GM18505 (cell line): ENCODE measurements around the gene NAA15.
"Not testable (repeated sequence)": the region's sequence is repeated elsewhere in the genome, so short reads cannot be mapped to it uniquely, and the experiment has no call there.

ENCODE experiments used
- ATAC-seq: cut with Tn5 transposase; IDR thresholded peaks from one replicate; pipeline ENCODE4 v1.9.1; 2021; ENCODE audit not compliant: unreplicated experiment
- POLR2A ChIP-seq: IDR thresholded peaks from 4 replicates; pipeline ENCODE4 v1.6.1; 2011; ENCODE audit warnings: borderline replicate concordance; ENCODE audit not compliant: insufficient read depth, insufficient read length; ENCODE audit errors: extremely low read depth

Gene NAA15

GRCh38 chr4:139301113-139301820 lies at the start of gene NAA15:
Gene NAA15, plus strand, starts transcription at chr4:139301505. Its CDS starts 273 bp downstream, at chr4:139301778.
- peak; percentile 84 for ATAC-seq
- peak; percentile 66 for TF ChIP-seq POLR2A

GRCh38 chr4:139253046-139253445 lies 48.3 kb upstream of the NAA15 start:
- ATAC-seq = no peak
- no peak for TF ChIP-seq POLR2A

DNA sequence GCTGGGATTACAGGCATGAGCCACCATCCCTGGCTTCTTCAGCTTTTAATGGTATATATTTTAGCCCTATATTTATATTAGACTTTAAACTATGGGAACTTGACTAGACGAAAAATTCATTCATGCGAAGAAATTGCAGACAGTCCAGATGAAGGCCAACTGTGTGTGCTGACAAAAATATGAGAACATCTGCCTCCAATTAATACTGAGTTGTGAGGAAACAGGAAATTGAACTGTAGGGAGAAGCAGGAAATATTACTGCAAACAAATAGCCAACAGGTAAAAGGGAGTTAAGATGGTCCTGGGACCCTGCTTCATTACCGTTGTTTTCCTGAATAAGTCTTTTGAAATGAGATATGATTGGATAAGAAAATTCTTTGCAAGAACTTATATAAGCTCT lies 47.6 kb upstream of the NAA15 start:
- TF ChIP-seq POLR2A = no peak

DNA sequence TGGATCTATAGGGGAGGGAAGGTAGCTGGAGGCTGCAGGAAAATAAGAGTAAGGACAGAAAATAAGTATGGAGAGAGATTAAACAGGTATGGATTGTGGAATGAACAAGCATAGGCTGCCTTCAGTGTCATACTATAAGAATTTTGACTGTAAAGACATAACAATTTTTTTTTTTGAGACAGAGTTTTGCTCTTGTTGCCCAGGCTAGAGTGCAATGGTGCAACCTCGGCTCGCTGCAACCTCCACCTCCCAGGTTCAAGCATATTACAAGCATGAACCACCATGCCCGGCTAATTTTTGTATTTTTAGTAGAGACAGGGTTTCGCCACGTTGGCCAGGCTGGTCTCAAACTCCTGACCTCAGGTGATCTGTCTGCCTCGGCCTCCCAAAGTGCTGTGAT lies 45.7 kb upstream of the NAA15 start:
- ATAC-seq = not testable (repeated sequence)

More for the DNA sequence above, 47.6 kb upstream of the NAA15 start:
- ATAC-seq = no peak

DNA sequence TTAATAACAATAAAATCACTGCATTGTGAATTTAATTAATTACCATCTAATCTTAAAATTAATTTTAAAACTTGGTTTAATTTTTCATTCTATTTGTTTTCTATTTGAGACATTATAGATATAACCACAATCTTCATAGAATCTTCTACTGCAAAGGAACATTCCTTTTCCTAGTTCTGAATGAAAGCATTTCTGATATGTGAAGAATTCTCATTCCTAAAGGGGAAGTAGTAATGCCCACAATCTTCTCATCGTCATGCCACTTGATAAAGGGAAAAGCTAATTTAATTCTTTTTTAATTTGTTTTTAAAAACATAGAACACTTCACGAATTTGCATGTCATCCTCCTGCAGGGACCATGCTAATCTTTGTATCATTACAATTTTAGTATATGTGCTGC lies 45.0 kb upstream of the NAA15 start:
- no peak for ATAC-seq
- TF ChIP-seq POLR2A = no peak

DNA sequence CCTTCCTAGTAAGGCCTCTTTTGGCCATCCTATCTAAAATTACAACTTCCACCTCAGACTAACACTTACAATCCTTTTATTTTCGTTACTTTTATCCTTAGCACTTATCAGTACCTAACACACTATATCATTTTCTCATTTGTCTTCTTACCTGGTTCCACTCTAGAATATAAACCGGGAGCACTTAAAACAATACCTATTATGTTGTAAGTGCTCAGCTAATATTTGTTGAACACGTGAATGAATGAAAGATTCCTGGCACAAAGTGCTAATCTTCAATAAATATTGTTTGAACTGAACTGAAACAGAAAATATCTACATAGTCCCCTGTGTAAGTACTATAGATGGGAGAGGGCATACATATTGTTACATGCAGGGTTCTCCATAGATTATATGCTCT lies 35.7 kb upstream of the NAA15 start:
- no peak for ATAC-seq
- no peak for TF ChIP-seq POLR2A

DNA sequence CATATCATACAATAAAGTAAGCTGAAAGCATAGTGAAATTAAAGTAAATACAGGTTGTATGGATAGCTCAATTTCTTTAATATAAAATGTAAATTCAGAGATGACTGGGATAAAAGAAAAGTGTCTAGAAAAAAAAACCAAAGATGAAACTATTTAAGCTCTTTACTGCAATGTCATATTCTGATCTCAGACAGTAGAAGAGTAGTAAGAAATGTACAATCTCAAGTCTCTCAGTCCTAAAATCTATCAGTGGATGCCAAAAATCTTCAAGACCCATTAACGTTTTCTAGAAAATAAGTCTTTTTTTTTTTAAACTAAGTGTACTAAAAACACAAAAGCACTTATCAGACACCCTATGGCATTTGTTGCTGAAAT lies 35.1 kb upstream of the NAA15 start:
- no peak for ATAC-seq
- no peak for TF ChIP-seq POLR2A

DNA sequence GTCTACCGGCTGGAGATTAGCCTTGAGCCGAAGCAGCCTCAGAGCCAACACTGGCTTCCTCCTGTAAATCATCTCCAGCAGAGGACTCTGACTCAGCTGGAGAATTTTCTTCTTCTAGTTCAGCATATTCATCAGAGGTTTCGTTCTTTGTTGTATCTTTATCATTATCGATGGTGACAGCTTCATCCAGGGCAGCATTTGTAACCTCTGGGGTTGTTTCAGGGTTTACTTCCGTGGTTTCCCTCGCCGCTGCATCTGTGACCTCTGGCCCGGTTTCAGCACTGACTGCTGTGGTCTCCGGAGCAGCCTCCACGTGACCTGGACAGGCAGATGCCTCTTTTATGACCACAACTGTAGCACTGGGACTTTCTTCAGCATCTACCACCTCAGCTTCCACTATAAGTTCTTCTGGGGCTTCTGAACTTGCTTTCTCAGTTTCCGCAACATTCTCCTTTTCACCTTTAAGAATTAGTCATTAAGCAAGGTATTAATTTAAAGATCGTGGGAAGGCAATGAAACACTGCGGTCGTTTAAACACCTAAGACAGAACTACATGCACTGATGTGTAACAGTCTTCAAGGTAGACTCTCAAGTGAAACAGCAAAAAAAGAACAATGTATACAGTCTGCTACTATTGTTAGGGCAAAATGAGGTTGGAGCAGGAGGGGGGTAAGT lies 34.6 kb upstream of the NAA15 start:
- TF ChIP-seq POLR2A = no peak
- ATAC-seq = peak; percentile 96

- no peak for TF ChIP-seq POLR2A
Observed at GRCh38 chr4:139267301-139267700, 34.0 kb upstream of the NAA15 start.

GRCh38 chr4:139273835-139274234 lies 27.5 kb upstream of the NAA15 start:
- no peak for TF ChIP-seq POLR2A
- no peak for ATAC-seq

More at GRCh38 chr4:139267301-139267700, 34.0 kb upstream of the NAA15 start:
- no peak for ATAC-seq

DNA sequence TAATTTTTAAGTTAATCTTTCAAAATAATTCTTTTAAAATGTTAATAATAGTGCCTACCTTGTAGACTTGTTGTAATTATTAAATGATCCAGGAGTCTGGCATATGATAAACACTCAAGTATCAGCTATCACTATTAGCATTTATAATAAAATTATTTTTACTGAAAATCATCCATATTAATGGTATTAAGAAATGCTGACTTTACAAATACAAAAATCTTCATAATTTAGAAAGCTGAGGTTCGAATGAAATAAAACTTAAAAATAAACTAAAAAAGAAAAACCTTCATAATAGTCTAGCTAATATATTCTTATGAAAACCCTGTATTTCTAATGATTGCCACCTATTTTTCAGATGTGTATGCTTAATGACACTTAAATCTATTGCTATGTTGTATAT lies 26.5 kb upstream of the NAA15 start:
- no peak for TF ChIP-seq POLR2A
- ATAC-seq = no peak

GRCh38 chr4:139275281-139275735 lies 26.0 kb upstream of the NAA15 start:
- no peak for ATAC-seq
- TF ChIP-seq POLR2A = no peak

DNA sequence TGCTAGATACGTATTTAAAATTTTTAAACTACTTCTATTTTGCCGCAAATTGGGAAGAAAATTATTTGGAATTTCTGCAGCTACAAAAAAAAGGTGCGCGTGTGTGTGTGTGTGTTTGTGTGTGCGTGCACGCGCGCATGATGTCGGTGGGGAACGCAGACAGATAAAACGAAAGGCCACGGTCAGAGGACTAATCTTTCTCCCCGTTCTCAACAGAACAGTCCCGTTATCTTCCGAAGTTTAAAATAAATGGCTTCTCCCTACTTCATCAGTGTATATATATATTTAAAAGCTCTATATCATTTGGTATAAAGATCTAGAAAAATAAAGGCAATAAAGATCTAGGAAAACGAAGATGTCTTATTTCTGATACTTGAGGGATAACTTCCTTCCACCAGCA lies 22.8 kb upstream of the NAA15 start:
- no peak for ATAC-seq
- TF ChIP-seq POLR2A = no peak
